ENCODE data around the gene DDIT3. TPM values are rescaled to one million over a fixed set of nuclear protein-coding genes. Genes with fewer than 3 reads are reported as not detected.

The DDIT3 gene
- polyA plus RNA-seq, 1 donor from 2014 or later = 24.0 TPM

DNA sequence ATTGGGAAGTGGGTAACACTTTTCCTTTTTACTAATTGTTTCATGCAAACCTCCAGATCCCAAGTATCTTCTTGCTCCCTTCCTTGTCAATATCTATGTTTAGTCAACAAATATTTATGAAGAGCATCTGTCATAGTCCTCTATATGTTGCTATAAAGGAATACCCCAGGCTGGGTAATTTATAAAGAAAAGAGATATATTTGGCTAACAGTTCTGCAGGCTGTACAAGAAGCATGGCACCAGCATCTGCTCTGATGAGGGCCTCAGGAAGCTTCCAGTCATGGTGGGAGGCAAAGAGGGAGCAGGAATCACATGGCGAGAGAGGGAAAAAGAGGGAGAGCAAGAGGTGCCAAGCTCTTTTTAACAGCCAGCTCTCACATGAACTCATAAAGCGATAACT is 34.1 kb upstream of the DDIT3 start:
- H3K9ac ChIP-seq (ENCODE audit: low read length) = peak overlapping the region; percentile 99
- H3K4me3 ChIP-seq (ENCODE audit: low read length) = peak overlapping the region; percentile 79
- H3K9me2 ChIP-seq (ENCODE audit: insufficient read depth, low read length) = no peaks in the 10 kb centered on the region
- peak overlapping the region; percentile 91 for H3K27ac ChIP-seq (ENCODE audit: low read length)
- H3K79me2 ChIP-seq (replicated peaks; ENCODE audit: insufficient read depth, low read length) = peaks cover 81% of the 10 kb centered on the region
- H3K4me2 ChIP-seq (ENCODE audit: low read length) = no peak overlapping the region
- H3K27me3 ChIP-seq (ENCODE audit: insufficient read depth, low read depth, low read length) = no peaks in the 10 kb centered on the region
- no peaks in the 10 kb centered on the region for H3K9me3 ChIP-seq (ENCODE audit: low read length)
- TF ChIP-seq, protein P1, sequence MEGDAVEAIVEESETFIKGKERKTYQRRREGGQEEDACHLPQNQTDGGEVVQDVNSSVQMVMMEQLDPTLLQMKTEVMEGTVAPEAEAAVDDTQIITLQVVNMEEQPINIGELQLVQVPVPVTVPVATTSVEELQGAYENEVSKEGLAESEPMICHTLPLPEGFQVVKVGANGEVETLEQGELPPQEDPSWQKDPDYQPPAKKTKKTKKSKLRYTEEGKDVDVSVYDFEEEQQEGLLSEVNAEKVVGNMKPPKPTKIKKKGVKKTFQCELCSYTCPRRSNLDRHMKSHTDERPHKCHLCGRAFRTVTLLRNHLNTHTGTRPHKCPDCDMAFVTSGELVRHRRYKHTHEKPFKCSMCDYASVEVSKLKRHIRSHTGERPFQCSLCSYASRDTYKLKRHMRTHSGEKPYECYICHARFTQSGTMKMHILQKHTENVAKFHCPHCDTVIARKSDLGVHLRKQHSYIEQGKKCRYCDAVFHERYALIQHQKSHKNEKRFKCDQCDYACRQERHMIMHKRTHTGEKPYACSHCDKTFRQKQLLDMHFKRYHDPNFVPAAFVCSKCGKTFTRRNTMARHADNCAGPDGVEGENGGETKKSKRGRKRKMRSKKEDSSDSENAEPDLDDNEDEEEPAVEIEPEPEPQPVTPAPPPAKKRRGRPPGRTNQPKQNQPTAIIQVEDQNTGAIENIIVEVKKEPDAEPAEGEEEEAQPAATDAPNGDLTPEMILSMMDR (IDR thresholded peaks at IDR 0.05; ENCODE audit: poor library complexity, severe bottlenecking) = no peak
- TF ChIP-seq, protein P2, sequence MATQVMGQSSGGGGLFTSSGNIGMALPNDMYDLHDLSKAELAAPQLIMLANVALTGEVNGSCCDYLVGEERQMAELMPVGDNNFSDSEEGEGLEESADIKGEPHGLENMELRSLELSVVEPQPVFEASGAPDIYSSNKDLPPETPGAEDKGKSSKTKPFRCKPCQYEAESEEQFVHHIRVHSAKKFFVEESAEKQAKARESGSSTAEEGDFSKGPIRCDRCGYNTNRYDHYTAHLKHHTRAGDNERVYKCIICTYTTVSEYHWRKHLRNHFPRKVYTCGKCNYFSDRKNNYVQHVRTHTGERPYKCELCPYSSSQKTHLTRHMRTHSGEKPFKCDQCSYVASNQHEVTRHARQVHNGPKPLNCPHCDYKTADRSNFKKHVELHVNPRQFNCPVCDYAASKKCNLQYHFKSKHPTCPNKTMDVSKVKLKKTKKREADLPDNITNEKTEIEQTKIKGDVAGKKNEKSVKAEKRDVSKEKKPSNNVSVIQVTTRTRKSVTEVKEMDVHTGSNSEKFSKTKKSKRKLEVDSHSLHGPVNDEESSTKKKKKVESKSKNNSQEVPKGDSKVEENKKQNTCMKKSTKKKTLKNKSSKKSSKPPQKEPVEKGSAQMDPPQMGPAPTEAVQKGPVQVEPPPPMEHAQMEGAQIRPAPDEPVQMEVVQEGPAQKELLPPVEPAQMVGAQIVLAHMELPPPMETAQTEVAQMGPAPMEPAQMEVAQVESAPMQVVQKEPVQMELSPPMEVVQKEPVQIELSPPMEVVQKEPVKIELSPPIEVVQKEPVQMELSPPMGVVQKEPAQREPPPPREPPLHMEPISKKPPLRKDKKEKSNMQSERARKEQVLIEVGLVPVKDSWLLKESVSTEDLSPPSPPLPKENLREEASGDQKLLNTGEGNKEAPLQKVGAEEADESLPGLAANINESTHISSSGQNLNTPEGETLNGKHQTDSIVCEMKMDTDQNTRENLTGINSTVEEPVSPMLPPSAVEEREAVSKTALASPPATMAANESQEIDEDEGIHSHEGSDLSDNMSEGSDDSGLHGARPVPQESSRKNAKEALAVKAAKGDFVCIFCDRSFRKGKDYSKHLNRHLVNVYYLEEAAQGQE (IDR thresholded peaks at IDR 0.05; ENCODE audit: borderline replicate concordance) = no peak
- no peak for TF ChIP-seq EZH2 (IDR thresholded peaks at IDR 0.05; ENCODE audit: borderline replicate concordance, insufficient read depth, low read length, poor library complexity, severe bottlenecking)
- TF ChIP-seq MXI1 (conservative IDR thresholded peaks at IDR 0.05; ENCODE audit: poor library complexity, severe bottlenecking) = no peak
- TF ChIP-seq TAF1 (IDR thresholded peaks at IDR 0.05; ENCODE audit: low read depth) = no peak
- TF ChIP-seq EP300 (conservative IDR thresholded peaks at IDR 0.05; ENCODE audit: poor library complexity, severe bottlenecking) = no peak
- TF ChIP-seq SMC3 (conservative IDR thresholded peaks at IDR 0.05; ENCODE audit: poor library complexity) = no peak
- TF ChIP-seq RAD21 (conservative IDR thresholded peaks at IDR 0.05) = no peak
- TF ChIP-seq POLR2AphosphoS5 (IDR thresholded peaks at IDR 0.05) = no peak
- H3F3A ChIP-seq (ENCODE audit: insufficient read depth, low read length, poor library complexity, severe bottlenecking) = peaks cover 7% of the 10 kb centered on the region
- H2AFZ ChIP-seq (ENCODE audit: low read depth, low read length) = no peak overlapping the region
- peaks cover 5% of the 10 kb centered on the region for H4K20me1 ChIP-seq (ENCODE audit: insufficient read depth)
- H3K36me3 ChIP-seq (ENCODE audit: insufficient read depth, low read length) = no peaks in the 10 kb centered on the region

DNA sequence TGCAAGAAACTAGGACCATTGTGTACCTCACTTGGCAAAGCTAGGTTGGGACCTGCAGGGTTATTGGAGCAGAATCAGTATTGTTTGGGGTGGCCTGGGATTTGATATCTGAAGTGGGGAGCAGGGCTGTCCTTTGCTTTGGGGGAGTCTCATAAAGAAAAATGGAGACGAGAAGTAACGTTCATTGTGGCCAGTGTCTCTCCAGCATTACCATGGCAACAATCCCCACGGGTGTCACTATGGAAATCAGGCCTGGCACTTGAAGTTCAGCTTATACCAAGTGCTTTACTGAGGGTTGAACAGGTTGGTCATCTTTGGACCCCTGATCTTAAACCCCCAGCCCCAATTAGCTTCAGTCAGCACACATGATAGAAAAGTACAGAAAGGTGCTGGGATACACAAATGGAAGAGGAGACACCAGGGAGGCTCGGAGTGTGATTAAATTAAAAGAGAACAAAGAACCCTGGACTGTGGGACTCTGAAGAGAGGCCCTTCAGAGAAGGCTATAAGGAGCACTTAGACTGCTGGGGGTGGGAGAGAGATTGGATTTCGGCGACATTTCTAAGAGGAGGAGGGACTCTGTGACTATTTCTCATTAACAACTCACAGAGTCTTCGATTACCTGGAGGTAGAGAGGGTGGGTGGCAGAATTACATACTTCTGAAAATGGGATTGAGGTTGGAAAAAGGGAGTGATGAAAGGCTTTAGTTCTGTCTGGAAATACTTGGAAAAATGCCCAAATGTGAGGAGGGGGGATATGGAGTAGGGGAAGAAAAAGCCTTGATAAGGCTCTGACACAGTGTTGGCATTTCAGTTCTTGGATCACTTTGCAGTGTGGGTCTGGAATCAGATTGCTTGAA is 33.3 kb upstream of the DDIT3 start:
- Histone ChIP-seq H3K79me2 (replicated peaks; ENCODE audit: insufficient read depth, low read length) (peaks cover 79% of the 10 kb centered on the region), H3K4me3 (ENCODE audit: low read length) (peak overlapping the region; percentile 79), H3K4me2 (ENCODE audit: low read length) (peak overlapping the region; percentile 90), H3K9me2 (ENCODE audit: insufficient read depth, low read length) (no peaks in the 10 kb centered on the region), H3K36me3 (ENCODE audit: insufficient read depth, low read length) (no peaks in the 10 kb centered on the region), H3K9ac (ENCODE audit: low read length) (peak overlapping the region; percentile 99), H3F3A (ENCODE audit: insufficient read depth, low read length, poor library complexity, severe bottlenecking) (peaks cover 7% of the 10 kb centered on the region), H2AFZ (ENCODE audit: low read depth, low read length) (no peak overlapping the region), H3K27me3 (ENCODE audit: insufficient read depth, low read depth, low read length) (no peaks in the 10 kb centered on the region), H3K9me3 (ENCODE audit: low read length) (no peaks in the 10 kb centered on the region), H3K27ac (ENCODE audit: low read length) (peak overlapping the region; percentile 91), H4K20me1 (ENCODE audit: insufficient read depth) (peaks cover 5% of the 10 kb centered on the region)
- TF ChIP-seq POLR2AphosphoS5 (IDR thresholded peaks at IDR 0.05) (no peak), MXI1 (conservative IDR thresholded peaks at IDR 0.05; ENCODE audit: poor library complexity, severe bottlenecking) (no peak), EP300 (conservative IDR thresholded peaks at IDR 0.05; ENCODE audit: poor library complexity, severe bottlenecking) (no peak), TAF1 (IDR thresholded peaks at IDR 0.05; ENCODE audit: low read depth) (no peak), SMC3 (conservative IDR thresholded peaks at IDR 0.05; ENCODE audit: poor library complexity) (no peak), RAD21 (conservative IDR thresholded peaks at IDR 0.05) (no peak), EZH2 (IDR thresholded peaks at IDR 0.05; ENCODE audit: borderline replicate concordance, insufficient read depth, low read length, poor library complexity, severe bottlenecking) (no peak)
- TF ChIP-seq, protein P2 (IDR thresholded peaks at IDR 0.05; ENCODE audit: borderline replicate concordance) = no peak
- TF ChIP-seq, protein P1 (IDR thresholded peaks at IDR 0.05; ENCODE audit: poor library complexity, severe bottlenecking) = no peak
